ENCODE measurements around the gene PARVB. TPM values are rescaled to one million over a fixed set of nuclear protein-coding genes. Genes with fewer than 3 reads are reported as not detected.

The PARVB gene
- total RNA-seq, 1 donor from 2014 or later: 6.6 TPM

DNA sequence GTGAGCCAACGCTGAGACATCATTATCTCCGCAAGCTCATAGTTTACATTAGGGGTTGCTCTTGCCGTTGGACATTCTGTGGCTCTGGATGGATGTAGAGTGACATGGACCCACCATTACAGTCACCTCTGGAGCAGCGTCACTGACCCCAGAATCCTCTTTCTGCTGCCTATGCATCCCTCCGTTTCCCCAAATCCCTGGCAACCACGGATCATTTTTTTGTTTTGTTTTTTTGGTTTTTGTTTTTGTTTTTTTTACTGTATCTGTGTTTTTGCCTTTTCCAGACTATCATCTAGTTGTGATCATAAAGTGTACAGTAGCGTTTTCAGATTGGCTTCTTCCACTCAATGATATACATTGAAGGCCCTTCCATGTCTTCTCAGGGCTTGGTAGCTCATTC lies 4.0 kb downstream of the PARVB start:
- no peak for DNase-seq

DNA sequence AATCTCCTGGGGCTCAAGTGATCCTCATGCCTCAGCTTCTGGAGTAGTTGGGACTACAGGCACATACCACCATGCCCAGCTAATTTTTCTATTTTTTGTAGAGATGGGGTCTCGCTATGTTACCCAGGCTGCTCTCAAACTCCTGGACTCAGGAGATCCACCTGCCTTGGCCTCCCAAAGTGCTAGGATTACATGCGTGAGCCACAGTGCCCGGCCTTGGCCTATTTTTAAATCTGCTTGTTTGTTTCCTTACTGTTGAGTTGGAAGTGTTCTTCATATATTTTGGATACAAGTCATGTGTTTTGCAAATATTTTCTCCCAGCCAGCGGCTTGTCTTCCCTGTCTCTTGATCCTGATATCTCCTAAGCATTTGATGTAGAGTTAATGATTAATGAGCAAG lies 5.0 kb downstream of the PARVB start:
- no peak for DNase-seq

DNA sequence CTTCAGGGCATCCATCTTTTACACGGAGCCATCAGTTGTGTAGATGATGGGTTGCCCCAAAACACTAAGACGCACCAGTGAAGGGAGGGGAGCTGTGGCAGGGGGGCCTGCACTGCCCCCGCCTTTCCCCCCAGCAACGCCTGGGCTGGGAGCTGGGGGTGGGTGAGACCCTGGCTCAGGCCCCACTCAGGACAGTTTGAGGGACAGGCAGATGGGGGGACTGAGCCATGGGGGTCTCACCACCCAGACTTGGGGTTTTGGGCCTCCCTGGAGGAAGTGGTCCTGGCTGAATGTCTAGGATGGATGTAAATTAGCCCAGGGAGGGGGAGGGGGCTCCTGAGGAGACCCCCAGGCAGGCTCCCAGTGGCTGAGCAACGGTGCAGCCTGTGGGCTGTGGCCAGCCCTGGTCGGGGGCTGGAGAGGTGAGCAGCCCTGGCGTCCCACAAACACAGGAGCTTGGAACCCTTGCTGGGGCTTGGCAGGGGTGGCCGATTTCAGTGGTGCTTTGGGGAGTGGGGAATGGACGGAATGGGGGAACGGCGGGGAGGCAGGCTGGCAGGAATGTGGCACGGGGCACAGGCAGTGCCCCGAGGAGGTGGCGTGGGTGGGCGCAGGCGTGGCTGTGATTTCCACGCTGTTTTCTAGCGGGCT lies 6.1 kb downstream of the PARVB start:
- no peak for DNase-seq

DNA sequence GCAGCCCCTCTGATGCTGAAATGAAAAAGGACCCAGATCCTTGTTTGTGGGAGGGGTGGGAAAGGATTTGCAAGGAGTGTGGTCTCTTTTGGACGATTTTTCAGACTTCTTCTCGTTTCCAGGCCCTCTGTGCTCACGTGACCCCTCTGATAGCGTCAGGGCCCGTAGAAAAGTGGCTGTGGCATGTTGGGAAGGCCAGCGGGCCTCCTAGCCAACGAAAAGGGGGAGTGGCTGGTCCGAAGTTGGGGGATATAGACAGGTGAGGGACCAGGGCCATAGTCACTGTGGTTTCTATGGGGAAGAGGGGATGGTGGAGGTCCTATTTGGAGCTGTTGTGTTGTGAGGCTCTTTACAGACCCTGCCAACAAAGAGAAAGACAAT lies 6.6 kb downstream of the PARVB start:
- no peak for DNase-seq

DNA sequence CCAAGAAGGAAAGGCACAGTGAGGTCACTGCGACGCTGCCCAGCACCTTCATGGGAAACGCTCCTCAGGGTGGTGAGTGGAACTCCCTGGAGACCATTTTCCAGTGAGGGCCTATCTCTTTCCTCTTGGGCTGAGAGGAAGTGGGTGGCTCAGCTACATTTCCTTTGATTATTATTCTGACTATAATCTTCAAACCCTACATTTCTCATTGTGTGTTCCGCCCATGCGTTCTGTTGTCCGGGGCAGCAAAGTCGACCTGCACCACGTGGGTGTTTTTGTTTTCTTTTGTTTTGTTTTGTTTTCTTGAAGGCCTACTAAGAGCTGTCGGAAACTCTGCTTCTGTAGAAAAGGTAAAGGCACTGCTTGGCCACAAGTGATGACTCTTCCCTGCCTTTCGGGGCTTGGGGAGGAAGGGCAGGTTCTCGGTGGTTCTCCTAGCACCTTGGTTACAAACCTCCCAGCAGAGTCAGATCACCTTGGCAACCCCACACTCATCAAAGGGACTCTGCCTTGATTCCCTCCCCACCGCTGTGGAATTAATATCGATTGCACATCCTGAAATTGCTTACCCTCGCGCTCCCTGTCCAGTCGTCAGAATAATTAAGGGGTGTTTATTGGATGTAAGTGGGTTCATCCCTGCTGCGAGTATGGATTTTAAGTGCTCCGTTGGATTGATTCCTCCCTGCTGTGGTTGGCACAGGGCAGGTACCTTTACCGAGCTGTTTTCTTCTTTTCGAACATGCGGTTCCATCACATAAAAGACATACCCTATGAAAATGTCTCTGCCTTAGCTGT lies 7.3 kb downstream of the PARVB start:
- no peak for DNase-seq

DNA sequence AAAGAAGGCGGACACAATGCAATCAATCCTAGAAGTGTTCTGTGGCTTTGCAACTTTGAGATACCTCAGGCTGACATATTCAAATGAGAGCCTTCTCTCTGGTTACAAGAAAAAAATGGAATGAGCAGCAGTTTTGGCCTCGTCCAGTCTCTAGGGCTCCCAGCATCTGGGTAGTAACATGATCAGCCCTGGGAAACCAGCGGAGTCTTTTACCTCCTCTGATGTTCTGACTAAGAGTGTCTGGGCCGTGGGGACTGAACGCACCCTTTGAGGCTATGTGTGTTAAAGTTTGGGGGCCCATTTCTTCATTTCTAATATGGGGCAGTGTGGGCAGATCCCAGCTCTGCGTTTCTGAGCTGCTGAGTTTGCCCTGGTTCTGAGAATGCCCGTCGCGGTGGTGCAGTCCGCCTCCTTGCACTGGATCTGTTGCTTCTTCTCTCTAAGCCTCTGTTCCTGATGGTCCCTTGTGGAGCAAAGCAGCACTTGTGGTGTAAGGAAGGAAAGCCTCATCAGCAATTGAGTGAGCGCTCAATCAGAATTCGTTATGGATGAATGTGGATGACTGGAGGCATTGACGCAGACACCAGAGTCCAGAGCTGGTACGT lies 8.1 kb downstream of the PARVB start:
- no peak for DNase-seq

DNA sequence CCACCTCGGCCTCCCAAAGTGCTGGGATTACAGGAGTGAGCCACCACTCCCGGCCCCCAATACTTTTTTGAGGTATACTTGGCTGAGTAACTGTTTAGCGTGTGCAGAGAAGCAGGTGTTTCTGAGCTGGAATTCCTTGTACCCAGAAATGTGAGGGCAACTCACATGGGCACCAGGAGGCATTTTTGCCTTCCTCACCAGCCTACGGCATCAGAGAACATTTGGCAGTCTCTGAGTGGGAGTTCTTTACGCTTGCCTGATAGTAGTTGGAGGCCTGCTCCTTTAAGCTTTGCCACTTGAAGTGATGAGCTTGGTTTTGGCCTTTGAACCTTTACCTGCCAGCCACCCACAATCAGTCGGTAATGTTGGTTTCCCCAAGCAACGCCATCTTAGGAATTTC lies 9.2 kb downstream of the PARVB start:
- DNase-seq: no peak

DNA sequence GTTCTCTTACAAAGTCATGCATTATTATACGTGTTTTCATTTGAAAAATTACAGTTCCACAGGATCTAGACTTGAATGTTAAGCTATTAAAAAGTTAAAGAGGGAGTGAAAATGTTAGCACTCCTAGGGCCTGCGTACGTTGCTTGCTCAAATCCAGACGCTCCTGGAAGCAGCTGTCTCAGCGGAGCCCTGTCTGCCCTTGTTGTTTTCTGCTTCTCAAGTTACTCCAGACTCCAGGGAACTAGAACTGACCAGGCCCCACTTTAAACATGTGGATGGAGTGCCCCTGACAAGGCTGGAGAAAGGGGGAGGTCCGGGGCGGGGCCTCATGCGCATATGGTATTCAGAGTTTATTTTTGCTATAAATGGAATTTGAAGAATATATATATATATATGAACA lies 9.6 kb downstream of the PARVB start:
- peak; percentile 48 for DNase-seq

DNA sequence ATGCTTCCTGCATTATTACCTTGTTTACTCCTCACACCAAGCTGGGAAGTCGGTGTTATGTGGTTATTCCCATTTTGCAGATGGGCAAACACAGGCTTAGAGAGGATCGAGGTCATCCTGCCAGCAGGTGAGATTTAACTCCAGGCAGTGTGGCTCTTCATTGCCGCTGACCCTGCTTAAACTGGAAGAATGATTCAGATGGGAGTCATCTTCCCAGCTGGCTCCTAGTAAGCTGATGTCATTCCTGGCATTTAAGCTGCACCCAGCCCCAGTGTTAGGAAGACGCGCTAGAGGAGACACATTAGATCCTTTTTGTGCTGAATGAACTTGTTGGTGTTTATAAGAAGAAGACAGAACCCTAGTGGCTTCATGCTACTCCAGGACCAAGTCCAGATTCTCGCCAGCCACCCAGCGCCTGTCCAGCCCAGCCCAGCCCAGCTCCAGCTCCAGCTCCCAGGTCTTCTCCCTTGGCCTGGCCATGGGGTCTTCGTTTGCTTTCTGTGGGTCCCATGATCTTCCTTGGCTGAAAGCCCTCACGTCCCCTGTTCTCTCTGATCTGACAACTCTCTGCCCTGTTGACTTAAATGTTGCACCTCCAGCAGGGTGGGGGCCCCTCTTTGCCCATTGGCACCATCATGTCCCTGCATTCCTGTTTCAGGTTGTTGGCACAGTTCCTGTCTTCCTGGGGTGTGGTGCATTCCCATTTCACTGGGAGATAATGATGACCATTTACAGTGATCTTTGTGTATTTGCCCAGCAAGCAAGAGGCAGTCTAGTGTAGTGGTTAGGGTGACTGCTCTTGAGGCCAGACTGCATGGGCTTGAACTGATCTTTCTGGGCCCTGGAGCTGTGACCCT lies 13.6 kb downstream of the PARVB start:
- DNase-seq: peak; percentile 67

DNA sequence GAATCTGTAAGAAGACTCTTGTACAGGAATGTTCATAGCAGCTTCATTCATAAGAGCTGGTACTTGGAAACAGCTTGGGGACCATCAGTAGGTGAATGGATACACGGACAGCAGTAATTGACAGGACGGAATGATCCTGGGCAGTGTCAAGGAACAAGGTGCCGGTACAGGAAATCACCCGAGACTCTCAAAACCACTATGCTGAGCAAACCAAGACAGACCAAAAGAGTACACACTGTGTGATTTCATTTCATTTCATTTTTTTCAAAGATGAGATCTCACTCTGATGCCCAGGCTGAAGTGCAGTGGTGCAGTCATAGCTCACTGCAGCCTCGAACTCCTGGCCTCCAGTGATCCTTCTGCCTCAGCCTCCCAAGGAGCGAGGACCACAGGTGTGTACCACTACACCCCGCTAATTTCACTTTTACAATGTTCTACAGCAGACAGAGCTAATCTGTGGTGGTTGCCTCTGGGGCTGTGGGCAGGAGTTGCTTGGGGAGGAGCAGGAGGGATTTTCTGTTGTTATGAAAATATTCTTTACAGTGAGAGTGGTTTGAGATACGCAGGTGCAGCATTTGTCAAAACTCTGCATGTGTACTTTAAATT lies 15.6 kb downstream of the PARVB start:
- no peak for DNase-seq

DNA sequence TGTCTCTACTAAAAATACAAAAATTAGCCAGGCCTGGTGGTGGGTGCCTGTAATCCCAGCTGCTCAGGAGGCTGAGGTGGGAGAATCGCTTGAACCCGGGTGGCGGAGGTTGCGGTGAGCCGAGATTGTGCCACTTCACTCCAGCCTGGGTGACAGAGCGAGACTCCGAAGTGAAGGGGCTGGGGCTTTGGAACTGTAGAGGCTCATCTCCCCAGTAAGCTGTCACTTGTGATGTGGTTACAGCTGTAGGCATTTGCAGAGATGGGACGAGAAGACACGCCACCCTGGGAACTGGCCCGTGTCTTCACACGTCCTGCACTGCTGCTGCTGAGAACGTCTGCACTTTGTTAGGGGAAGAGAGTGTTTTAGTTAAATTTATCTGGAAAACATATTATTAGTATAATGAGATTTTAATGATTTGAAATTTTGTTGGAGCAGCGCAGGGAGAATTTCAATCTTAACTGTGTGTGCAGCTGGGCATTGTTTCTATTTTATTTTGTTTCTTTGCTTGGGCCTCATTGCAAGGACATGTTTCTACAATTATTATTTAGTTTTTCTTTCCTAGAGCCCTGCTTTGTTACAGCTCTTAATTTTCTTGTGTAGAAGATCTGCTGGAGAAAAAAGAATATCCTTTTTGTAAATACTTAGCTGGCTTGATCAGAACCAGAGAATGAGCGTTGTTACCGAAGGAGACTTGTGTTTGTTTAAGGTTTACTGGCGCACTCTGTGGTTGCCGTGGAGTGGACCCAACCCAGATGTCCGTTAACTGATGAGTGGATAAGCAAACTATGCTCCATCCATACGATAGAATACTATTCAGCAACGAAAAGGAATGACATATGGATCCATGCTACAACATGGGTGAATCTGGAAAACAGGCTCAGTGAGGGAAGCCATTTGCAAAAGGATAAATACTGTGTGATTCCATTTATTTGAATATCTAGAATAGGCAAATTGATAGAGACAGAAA lies 18.4 kb downstream of the PARVB start:
- DNase-seq: no peak

DNA sequence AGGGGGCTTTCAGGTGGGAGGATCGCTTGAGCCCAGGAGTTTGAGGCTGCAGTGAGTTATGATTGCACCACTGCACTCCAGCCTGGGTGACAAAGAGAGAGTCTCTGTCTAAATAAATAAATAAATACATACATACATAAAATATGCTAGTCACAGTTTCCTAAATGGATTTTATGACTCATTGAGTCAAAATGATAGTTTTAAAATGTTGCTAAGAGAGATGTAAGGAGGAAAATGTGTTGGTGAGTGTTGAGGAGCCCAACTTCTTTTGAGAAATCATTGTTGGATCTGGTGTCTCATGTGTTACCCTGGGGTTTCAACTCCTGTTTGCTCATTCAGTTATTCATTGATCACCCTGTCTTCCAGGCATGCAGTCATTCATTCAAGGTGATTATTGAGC lies 21.0 kb downstream of the PARVB start:
- DNase-seq: no peak

DNA sequence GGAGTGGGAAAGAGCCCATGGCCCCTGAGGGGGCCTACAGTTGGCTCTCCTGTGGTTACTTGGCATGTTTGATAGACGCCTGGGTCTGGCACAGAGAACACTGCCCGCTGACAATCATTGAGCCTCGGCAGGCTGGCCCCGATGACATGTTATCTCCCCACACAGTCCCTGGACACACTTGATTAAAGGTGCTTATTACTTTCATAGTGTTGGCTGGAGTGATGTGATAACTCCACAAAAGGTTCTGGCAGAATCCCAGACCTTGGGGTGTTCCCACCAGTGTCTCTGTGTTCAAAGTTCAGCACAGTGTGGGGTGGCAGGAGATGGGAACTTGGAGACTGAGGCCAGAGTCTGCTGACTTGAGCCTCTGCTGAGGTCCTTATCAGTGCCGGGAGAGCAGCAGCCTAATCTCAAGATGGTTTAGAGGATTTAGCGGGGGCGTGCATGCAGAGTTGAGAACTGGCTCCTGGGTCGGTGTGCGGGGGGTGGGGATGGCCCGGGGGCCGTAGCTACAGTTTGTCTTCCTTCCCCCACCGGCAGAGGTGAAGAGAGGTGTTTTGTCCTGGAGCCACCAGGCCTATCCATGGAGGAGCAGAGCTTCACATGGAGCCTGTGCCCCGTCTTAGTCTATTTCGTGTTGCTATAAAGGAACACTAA lies 22.5 kb downstream of the PARVB start:
- no peak for DNase-seq

DNA sequence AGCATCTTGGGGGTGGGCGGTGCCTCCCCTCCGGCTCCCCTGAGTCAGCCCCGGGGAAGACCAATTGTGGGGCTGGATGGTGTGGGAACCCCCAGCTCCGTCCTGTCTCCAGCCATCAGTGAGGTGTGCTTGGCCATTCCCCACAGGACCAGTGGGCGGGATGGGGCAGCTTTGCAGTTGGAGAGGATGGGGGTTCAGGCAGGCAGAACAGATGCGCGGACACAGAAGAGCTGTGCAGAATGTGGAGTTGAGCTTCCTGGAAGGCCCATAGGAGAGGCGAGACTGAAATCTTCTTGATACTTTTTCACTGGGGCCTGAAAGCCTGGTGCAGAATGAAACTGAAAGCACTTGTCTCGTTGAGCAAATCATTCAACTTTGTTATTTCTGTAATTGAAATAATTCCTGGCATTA lies 23.8 kb downstream of the PARVB start:
- no peak for DNase-seq

DNA sequence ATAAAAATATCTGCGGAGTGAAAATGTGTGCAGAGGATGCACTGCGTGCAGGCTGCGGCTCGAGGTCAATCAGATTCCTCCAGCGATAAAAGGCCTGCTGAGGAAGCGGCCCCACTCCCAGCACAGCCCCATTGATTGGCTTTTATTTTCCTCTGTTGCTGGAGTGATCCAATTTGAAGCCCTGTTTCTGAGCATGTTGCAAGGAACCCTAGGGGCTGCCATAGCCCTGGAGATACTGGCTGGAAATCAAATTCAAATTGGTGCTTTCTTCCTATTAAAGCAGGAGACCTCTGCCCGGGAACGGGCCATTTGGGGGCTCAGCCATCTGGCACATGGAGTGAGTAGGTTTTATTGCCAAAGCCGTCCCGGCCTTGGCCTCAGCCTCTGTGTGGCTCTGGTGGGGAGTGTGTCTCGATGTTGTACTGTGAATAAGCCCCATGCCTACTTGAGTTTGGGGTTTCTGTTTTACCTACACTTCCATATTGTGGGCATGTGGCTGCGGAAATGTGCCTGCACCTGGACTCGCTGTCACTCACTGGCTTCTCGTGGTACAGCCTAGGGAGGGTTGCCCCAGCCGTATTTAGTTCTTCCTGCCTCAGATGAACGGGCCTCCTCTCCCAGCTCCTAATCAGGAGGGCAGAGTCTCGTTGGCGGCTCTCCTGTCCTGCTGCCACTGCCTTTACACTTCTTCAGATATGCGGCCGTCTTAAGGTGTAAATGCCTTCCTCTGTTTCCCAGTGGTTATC lies 25.6 kb downstream of the PARVB start:
- no peak for DNase-seq

DNA sequence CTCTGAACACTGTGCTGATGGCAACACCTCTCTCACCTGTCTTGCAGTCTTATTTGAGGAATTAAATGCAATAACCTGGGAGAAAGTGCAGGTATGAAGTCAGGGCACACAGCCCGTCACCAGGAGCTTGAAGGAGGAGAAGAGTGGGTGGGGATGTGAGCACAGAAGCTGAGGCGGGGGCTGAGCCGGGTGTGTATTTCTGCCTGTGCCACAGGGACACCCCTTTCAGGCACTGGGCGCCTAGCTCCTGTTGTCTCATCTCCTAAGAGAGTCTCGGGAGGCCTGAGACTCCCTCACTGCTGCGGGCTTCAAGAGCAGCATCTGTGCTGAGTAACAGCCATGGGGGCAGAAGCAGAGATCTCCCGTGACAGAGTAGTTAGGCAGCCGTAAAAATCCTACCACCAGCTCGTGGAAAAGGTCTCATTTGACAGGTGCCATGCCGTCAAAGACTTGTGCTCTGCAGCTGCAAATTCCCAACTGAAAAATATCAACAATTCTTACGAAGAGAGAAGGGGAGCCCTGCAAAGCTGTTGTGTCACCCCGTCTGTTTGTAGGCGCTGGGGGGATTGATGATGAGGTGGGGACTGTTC lies 26.8 kb downstream of the PARVB start:
- DNase-seq: no peak

DNA sequence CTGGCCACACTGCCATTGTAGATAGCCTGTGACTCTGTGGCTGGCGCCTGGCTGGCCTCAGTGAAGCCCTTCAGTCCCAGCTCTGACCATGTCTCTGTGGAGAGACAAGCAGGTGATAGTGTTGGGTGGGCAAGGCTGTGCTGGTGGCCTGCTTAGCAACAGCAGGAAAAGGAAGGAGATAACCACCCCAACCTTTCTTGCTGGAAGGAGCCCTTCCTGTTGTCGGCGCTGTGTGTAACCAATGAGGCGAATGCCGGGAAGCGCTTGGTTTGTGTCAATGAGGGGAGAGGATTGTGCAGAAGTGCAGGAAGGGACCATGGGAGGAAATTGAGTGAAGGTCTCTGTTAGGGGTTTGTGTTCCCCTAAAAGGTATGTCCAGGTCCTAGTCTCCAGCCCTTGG lies 27.3 kb downstream of the PARVB start:
- DNase-seq: no peak

DNA sequence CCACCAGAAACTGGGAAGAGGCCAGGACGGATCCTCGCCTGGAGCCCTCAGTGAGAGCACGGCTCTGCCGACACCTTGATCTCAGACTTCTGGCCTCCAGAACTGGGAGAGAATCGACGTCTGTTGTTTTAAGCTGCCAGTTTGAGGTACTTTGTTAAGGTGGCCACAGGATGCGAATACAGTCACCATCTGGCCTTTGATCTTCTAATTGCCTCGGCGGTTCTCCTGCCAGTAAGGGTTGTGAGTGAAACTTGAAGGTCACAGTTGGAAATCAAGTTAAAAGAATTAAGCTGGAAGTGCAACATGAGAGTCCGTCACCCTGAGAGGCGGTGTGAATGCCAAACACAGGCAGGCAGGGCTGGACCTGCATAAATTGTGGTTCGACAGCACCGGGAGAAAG lies 27.9 kb downstream of the PARVB start:
- no peak for DNase-seq

DNA sequence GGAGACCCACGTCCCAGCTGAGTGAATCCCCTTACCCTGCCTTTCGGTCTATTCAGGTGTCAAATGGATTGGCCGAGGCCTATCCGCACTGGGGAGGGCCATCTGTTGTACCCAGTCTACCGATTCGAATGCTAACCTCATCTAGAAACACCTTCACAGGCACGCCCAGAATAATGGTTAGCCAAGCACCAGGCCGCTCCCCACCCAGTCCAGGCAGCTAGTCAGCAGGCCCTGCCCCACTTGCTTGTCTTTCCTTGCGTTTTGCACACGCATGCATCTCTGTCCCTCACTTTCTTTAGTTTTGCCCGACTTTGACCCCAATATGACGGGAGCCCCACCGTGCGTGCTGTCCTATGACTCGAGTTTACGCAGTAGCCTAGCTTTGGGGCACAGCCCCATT lies 31.7 kb downstream of the PARVB start:
- DNase-seq: no peak

Measured in skin of body (tissue), 2 donors.